HG03469 (cell line): ENCODE measurements around the gene DNAI2.

ENCODE experiments used
- ATAC-seq: cut with Tn5 transposase; IDR thresholded peaks from one replicate; pipeline ENCODE4 v1.9.1; 2021; ENCODE audit warnings: mild to moderate bottlenecking, moderate library complexity, moderate number of reproducible peaks; ENCODE audit not compliant: unreplicated experiment

DNAI2 gene

GRCh38 chr17:74336307-74336706 lies 62.3 kb downstream of the DNAI2 start:
- ATAC-seq = no peak

GRCh38 chr17:74337834-74338500 lies 63.9 kb downstream of the DNAI2 start:
- no peak for ATAC-seq

GRCh38 chr17:74339537-74340195 lies 65.6 kb downstream of the DNAI2 start:
- no peak for ATAC-seq

GRCh38 chr17:74340470-74341023 lies 66.5 kb downstream of the DNAI2 start:
- no peak for ATAC-seq

- no peak for ATAC-seq
Measured at GRCh38 chr17:74342224-74342623, 68.2 kb downstream of the DNAI2 start.

GRCh38 chr17:74343121-74343520 lies 69.1 kb downstream of the DNAI2 start:
- ATAC-seq = no peak

GRCh38 chr17:74343526-74344284 lies 69.7 kb downstream of the DNAI2 start:
- no peak for ATAC-seq

- ATAC-seq = no peak
Measured at GRCh38 chr17:74344658-74345057, 70.6 kb downstream of the DNAI2 start.

GRCh38 chr17:74345433-74346241 lies 71.6 kb downstream of the DNAI2 start:
- ATAC-seq = no peak

- ATAC-seq = no peak
Measured at GRCh38 chr17:74347646-74348045, 73.6 kb downstream of the DNAI2 start.

GRCh38 chr17:74349120-74349519 lies 75.1 kb downstream of the DNAI2 start:
- no peak for ATAC-seq

- ATAC-seq = no peak
Measured at GRCh38 chr17:74350486-74350885, 76.5 kb downstream of the DNAI2 start.

- no peak for ATAC-seq
Measured at GRCh38 chr17:74351552-74352210, 77.6 kb downstream of the DNAI2 start.

GRCh38 chr17:74353446-74354060 lies 79.5 kb downstream of the DNAI2 start:
- no peak for ATAC-seq

- ATAC-seq = no peak
Measured at GRCh38 chr17:74354123-74354522, 80.1 kb downstream of the DNAI2 start.

- no peak for ATAC-seq
Measured at GRCh38 chr17:74354561-74354960, 80.5 kb downstream of the DNAI2 start.

- ATAC-seq = no peak
Measured at GRCh38 chr17:74355065-74355464, 81.0 kb downstream of the DNAI2 start.

- ATAC-seq = no peak
Measured at GRCh38 chr17:74356646-74357465, 82.8 kb downstream of the DNAI2 start.

GRCh38 chr17:74357466-74357809 lies 83.4 kb downstream of the DNAI2 start:
- ATAC-seq = no peak
